ENCODE measurements around the gene RPL41.

Gene RPL41

GRCh38 chr12:56152756-56153677, 36.6 kb downstream of the RPL41 start:
- no peak for TF ChIP-seq GATA3 (IDR thresholded peaks at IDR 0.05; ENCODE audit: low read depth, low read length)
- no peak for TF ChIP-seq GATA2 (IDR thresholded peaks at IDR 0.05; ENCODE audit: low read depth, low read length)

GRCh38 chr12:56153678-56154065, 37.2 kb downstream of the RPL41 start:
- TF ChIP-seq GATA3 (IDR thresholded peaks at IDR 0.05; ENCODE audit: low read depth, low read length) (no peak), GATA2 (IDR thresholded peaks at IDR 0.05; ENCODE audit: low read depth, low read length) (no peak)

DNA sequence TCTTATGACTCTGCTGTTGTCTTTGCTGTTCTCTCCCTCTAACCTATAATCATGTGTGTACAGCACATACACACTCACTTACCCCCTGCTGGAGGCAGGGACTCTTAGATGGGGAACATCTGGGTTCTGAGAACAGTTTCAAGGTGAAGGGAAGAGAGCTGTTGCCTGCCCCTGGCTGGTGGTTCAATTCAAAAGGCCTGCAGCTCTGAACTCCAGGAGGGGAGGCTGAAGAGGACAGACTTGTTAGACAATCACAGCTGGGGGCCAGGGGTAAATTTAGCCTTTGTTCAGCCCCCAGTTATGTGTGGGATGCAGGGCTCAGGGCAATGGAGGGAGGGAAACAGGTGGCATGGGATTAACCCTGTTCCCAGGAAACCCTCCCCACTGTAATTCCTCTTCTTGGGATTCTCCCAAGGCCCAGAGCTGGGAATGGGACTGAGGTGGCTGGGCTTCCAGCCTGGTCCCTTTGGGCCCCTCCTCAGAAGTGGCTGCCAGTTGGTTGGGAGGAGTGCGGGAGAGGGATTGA, 37.9 kb downstream of the RPL41 start:
- TF ChIP-seq GATA2 (IDR thresholded peaks at IDR 0.05; ENCODE audit: low read depth, low read length), result no peak
- TF ChIP-seq GATA3 (IDR thresholded peaks at IDR 0.05; ENCODE audit: low read depth, low read length), result no peak

GRCh38 chr12:56154818-56155217, 38.4 kb downstream of the RPL41 start:
- TF ChIP-seq GATA3 (IDR thresholded peaks at IDR 0.05; ENCODE audit: low read depth, low read length), result no peak
- TF ChIP-seq GATA2 (IDR thresholded peaks at IDR 0.05; ENCODE audit: low read depth, low read length), result no peak

DNA sequence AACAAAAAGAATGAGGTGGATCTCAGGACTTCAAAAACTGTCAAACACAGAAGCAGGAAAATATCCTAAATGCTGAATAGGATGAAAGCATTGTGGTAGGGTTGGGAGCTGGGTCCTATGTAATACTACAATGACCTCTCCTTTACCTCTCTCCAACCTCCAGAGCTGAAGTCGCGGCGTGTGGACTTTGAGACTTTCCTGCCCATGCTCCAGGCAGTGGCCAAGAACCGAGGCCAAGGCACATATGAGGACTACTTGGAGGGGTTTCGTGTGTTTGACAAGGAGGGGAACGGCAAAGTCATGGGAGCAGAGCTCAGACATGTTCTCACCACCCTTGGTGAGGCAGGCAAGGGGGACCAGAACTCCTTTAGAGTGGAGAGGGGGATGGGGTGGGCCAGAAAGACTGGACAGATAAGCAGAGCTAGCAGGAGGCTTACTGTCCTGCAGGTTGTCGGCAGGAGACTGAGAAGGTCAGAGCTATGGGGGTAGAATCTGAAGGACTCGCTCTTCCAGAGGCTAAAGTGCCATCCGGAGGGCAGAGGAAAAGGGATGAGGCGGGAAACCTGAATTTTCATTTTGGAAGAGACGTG, 38.9 kb downstream of the RPL41 start:
- no peak for TF ChIP-seq GATA3 (IDR thresholded peaks at IDR 0.05; ENCODE audit: low read depth, low read length)
- TF ChIP-seq GATA2 (IDR thresholded peaks at IDR 0.05; ENCODE audit: low read depth, low read length), result no peak

DNA sequence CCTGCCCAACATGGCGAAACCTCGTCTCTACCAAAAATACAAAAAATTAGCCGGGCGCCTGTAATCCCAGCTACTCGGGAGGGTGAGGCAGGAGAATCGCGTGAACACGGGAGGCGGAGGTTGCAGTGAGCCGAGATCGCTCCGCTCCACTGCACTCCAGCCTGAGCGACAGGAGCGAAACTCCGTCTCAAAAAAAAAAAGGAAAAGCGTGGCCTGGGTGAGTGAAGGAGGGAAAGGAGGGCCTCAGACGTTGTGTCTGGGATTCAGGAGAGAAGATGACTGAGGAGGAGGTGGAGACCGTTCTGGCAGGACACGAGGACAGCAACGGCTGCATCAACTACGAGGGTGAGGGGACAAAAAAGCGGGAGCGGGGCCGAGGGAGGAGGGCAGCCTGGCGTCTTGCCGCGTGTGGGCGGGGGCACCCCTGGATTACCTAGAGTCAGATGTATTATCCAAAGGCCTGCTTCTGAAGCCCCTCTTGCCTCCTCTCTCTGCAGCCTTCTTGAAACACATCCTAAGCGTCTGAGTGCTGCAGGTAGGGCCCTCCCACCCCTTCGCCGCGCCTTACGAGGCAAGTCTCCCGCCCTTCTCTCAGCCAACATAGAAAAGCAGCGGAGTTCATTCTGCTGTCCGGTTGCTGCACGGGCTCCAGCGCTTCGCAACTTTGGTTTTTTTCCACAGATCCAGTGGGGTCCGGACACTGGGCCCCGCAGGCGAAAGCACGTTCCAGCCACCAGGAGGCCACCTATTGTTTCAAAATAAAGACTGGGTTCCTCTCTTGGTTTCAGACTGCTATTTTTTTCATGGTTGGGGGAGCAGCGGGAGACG, 41.0 kb downstream of the RPL41 start:
- TF ChIP-seq GATA2 (IDR thresholded peaks at IDR 0.05; ENCODE audit: low read depth, low read length) (no peak), GATA3 (IDR thresholded peaks at IDR 0.05; ENCODE audit: low read depth, low read length) (no peak)

- TF ChIP-seq GATA2 (IDR thresholded peaks at IDR 0.05; ENCODE audit: low read depth, low read length) (0 out of 2 replicates have a peak, but pooled peaks have one; percentile 18), GATA3 (IDR thresholded peaks at IDR 0.05; ENCODE audit: low read depth, low read length) (no peak)
Observed at GRCh38 chr12:56158029-56158925, 41.8 kb downstream of the RPL41 start, which contains the start of gene MYL6. TSS of gene MYL6 (plus strand) at chr12:56158359. CDS start at chr12:56158402, 43 bp downstream.

DNA sequence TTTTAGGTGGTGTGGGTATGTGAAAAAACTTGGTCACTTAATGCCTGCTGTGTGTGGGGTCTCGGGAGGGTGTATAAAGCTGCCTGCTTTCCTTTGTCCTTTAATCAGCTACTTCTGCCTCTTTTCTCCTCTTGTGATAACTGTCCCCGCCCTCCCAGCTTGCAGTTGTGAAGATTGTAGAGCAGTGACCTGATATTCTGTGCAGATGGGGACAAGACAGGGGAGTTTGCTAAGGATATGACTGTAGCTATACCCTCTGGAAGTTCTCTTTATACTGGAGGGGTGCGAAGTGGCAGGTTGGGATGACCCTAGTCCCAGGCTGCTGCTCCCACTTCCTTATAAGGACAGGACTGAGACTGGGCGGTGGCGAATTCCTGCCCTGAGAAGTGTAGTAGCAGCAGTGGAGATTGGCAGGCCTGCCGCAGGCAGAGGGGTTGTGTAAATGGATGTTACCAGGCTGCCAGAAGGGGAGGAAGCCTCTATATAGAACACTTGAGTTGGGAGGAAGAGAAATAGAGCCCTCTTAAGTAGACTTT, 42.6 kb downstream of the RPL41 start:
- no peak for TF ChIP-seq GATA2 (IDR thresholded peaks at IDR 0.05; ENCODE audit: low read depth, low read length)
- TF ChIP-seq GATA3 (IDR thresholded peaks at IDR 0.05; ENCODE audit: low read depth, low read length), result no peak

DNA sequence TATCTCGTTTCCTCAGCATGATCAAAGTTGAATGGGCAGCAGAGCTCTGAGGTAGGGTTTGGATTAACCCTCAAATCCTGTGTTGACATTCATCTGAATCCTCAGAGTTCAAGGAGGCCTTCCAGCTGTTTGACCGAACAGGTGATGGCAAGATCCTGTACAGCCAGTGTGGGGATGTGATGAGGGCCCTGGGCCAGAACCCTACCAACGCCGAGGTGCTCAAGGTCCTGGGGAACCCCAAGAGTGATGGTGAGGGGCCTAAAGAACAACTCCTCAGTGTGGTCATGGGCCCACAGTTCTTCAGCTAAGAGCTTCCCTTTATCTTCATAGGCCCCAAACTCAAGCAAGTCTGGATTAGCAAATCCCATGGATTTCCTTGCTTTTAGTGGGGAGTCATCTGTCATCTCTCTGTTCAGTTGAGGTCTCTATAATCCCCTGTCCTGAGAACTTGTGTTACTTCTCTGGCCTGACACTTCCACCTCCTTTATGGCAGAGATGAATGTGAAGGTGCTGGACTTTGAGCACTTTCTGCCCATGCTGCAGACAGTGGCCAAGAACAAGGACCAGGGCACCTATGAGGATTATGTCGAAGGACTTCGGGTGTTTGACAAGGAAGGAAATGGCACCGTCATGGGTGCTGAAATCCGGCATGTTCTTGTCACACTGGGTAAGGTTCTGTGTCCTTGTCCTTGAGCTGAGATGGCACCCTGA, 43.2 kb downstream of the RPL41 start:
- no peak for TF ChIP-seq GATA2 (IDR thresholded peaks at IDR 0.05; ENCODE audit: low read depth, low read length)
- TF ChIP-seq GATA3 (IDR thresholded peaks at IDR 0.05; ENCODE audit: low read depth, low read length), result no peak

- TF ChIP-seq GATA3 (IDR thresholded peaks at IDR 0.05; ENCODE audit: low read depth, low read length) (no peak), GATA2 (IDR thresholded peaks at IDR 0.05; ENCODE audit: low read depth, low read length) (no peak)
Observed at GRCh38 chr12:56160193-56160763, 43.8 kb downstream of the RPL41 start.

DNA sequence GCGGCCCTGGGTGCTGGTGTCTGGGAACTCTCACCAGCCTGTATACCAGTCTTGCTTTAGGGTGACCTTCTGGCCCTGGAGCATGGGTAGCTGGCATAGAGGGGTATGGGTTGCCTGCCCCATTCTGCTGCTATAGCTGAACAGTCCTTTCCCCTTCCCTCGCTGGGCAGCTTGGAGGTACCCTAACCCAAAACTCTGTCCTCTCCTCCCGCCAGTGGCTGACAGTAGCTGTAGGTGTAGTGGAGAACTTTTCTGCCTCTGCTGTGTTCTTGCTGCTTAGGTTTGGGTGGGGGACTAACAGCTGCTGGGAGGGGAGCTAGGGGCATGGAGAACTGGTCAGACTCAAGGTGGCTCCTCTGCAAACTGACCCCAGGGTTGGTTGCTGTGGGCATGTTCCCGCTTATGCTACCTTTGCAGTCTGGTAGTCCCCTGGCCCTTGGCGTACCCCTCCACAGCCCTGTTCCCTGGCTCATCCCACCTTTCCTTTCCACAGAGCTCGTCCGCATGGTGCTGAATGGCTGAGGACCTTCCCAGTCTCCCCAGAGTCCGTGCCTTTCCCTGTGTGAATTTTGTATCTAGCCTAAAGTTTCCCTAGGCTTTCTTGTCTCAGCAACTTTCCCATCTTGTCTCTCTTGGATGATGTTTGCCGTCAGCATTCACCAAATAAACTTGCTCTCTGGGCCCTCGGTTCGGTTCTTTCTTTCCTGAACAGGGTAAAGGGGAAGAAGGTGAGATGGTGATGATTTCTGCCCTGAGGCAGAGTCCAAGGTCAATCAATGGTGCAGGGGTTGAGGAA, 44.7 kb downstream of the RPL41 start:
- TF ChIP-seq GATA3 (IDR thresholded peaks at IDR 0.05; ENCODE audit: low read depth, low read length), result no peak

All from SH-SY5Y (cell line).